ENCODE results near the gene SLC25A53. TPM values are rescaled to one million over a fixed set of nuclear protein-coding genes. Genes with fewer than 3 reads are reported as not detected.

Gene SLC25A53
- total and polyA plus RNA-seq, 10 of the 15 experiments (the other 5 are each of a cell fraction or from before 2014, with no cell fraction given) = 4.1 to 11.4 (median 7.6) TPM

GRCh38 chrX:104156630-104157529 lies at the start of gene SLC25A53 (continued):
- no peak for TF ChIP-seq ZNF687 (IDR thresholded peaks at IDR 0.05)
- no peak for TF ChIP-seq SUPT20H (IDR thresholded peaks at IDR 0.05; ENCODE audit: borderline replicate concordance, control insufficient read depth, low read depth, low read length)
- TF ChIP-seq PAX8 (IDR thresholded peaks at IDR 0.05) = no peak
- no peak for TF ChIP-seq BACH1 (IDR thresholded peaks at IDR 0.05; ENCODE audit: borderline replicate concordance)
- TF ChIP-seq SPI1 (IDR thresholded peaks at IDR 0.05; ENCODE audit: borderline replicate concordance, insufficient read depth, low read depth, low read length) = no peak
- peak; percentile 99 for TF ChIP-seq ZBTB40 (IDR thresholded peaks at IDR 0.05; ENCODE audit: borderline replicate concordance)
- TF ChIP-seq ZBED1 (IDR thresholded peaks at IDR 0.05; ENCODE audit: borderline replicate concordance) = no peak; the same call in 1 of the 2 replicates
- 0 out of 2 replicates have a peak, but pooled peaks have one; percentile 47 for TF ChIP-seq MLLT1 (IDR thresholded peaks at IDR 0.05)
- TF ChIP-seq PAX5 (IDR thresholded peaks at IDR 0.05; ENCODE audit: borderline replicate concordance, low read depth, low read length) = no peak
- peak; percentile 50; the same call in 1 of the 2 replicates for TF ChIP-seq HDGF (IDR thresholded peaks at IDR 0.05)
- no peak for TF ChIP-seq SMC3 (IDR thresholded peaks at IDR 0.05; ENCODE audit: borderline replicate concordance, low read length)
- TF ChIP-seq FOS (IDR thresholded peaks at IDR 0.05; ENCODE audit: borderline replicate concordance, extremely low read depth, insufficient read length) = no peak
- no peak; the same call in 1 of the 2 replicates for TF ChIP-seq FOXM1 (IDR thresholded peaks at IDR 0.05; ENCODE audit: low read depth, low read length)
- TF ChIP-seq ZNF274 (IDR thresholded peaks at IDR 0.05; ENCODE audit: insufficient read depth, insufficient read length) = no peak
- no peak for TF ChIP-seq STAT1 (conservative IDR thresholded peaks at IDR 0.05)
- TF ChIP-seq RFX5 (IDR thresholded peaks at IDR 0.05; ENCODE audit: low read depth, low read length) = no peak
- TF ChIP-seq, protein P1, sequence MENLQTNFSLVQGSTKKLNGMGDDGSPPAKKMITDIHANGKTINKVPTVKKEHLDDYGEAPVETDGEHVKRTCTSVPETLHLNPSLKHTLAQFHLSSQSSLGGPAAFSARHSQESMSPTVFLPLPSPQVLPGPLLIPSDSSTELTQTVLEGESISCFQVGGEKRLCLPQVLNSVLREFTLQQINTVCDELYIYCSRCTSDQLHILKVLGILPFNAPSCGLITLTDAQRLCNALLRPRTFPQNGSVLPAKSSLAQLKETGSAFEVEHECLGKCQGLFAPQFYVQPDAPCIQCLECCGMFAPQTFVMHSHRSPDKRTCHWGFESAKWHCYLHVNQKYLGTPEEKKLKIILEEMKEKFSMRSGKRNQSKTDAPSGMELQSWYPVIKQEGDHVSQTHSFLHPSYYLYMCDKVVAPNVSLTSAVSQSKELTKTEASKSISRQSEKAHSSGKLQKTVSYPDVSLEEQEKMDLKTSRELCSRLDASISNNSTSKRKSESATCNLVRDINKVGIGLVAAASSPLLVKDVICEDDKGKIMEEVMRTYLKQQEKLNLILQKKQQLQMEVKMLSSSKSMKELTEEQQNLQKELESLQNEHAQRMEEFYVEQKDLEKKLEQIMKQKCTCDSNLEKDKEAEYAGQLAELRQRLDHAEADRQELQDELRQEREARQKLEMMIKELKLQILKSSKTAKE (IDR thresholded peaks at IDR 0.05; ENCODE audit: low read depth, poor library complexity, severe bottlenecking) = no peak

Measured in GM12878 (cell line).